HG03378 (cell line): ENCODE data around the gene TMEM106A.
"Not testable (repeated sequence)": the region's sequence is repeated elsewhere in the genome, so short reads cannot be mapped to it uniquely, and the experiment has no call there.

Experiments
- ATAC-seq: cut with Tn5 transposase; IDR thresholded peaks from one replicate; pipeline ENCODE4 v1.9.1; 2021; ENCODE audit warnings: mild to moderate bottlenecking, moderate library complexity; ENCODE audit not compliant: unreplicated experiment

TMEM106A gene

DNA sequence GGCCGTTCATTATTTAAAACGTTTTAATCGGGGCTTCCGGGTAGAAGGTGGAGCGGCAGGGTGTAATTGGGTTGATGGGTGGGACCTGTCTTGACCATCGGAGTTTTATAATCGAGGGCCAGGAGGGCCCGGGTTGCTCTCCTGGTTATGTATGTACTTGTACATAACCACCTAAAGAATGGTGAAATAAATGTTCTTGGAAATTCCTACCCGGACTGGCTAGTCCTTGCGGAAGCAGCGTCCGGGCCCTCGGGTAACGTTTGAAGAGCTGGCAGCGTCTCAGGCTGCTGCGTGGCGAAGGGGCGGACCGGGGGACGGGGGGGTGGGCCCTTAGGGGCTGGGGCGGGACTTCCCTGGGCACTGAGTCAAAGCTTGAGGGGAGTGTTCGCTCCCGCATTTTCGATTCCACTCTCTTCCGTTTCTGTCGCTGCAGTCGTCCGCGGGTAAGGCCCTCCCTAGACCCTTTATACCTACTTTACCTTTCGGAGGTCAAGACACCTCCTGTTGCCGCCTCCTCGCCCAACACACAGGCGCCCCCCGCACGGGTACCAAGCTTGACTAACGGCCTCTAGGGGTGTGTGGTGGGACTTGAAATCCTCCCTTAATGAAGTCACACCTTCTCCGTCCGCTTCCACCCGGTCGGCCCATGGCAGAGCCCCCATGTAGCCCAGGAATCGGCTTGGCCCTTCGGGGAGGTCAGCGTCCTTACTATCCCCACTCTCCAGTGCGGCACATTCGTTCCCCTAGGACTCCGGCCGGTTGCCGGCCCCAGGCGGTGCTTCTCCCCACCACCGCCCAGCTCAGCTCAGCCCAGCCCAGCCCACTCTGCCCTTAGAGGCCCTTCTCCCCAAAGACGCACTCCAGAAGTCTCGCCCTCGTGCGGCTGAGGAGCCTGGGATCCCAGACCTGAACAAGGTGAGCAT, at the start of gene TMEM106A:
TSS of gene TMEM106A (plus strand) at position 396 of the 923 bp plus-strand sequence. CDS start 1,167 bp downstream, outside the sequence.
- peak; percentile 63 for ATAC-seq

- not testable (repeated sequence) for ATAC-seq
Measured at GRCh38 chr17:43165971-43166370, 45.7 kb upstream of the TMEM106A start.

GRCh38 chr17:43169561-43170139, 42.0 kb upstream of the TMEM106A start:
- no peak for ATAC-seq

DNA sequence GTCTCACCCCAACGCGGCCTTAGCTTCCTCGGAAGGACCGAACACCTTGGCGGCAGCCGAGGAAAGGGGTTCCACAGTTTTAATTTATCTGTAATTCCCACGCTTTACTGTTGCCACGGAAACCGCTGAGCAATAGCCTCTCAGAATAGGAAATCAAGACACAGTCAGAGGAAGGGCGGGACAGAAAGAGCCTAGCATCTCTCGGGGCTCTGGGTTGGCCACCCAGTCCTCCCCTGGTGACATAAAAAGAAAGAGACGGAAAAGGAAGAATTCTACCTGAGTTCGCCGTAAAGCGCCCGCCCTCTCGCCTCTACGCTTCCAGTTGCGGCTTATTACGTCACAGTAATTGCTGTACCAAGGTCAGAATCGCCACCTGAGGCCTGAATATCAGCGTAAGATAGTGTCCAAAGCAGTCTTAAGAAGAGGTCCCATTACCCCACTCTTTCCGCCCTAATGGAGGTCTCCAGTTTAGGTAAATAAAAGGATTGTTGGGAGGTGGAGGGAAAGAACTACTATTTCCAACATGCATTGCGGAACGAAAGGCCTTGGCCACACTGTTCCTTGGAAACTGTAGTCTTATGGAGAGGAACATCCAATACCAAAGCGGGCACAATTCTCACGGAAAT, 41.4 kb upstream of the TMEM106A start:
- peak; percentile 66 for ATAC-seq

DNA sequence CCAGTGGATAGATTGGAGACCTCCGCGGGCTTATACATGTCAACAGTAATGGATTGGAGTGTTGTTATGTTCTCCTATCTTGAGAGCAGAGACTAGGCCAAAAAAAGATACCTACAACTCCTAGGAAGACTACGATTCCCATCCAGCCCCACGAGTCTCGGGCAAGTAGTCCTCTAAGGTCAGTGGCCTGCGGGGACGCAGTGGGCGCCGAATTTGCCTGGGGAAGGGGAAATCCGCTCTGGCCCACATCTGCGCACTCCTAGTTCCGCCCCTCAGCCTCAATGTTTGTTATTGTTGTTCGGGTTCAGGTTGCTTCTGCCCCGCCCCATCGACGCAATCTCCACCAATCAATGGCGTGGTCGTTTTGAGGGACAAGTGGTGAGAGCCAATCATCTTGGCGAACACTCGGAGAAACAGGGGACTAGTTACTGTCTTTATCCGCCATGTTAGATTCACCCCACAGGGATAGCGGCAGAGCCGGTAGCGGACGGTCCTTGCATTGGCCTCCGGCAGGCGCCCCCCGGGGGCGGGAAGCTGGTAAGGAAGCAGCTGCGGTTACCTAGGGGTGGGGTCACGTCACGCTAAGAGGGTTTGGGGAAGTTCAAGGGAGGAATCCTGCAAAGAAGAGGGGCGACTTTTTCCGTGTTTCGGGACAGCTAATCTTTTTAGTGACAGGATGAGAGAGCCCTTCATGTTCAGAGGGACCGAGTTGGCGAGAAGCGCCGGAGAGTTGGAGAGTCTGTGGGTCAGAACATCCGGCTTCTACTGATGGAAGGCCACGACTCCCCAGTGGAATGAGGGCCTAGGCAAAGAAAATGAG, 40.7 kb upstream of the TMEM106A start, which contains the start of gene NBR1:
TSS of gene NBR1 (plus strand) at position 449 of the 820 bp plus-strand sequence. CDS start 4,586 bp downstream, outside the sequence.
- ATAC-seq, result peak; percentile 80

DNA sequence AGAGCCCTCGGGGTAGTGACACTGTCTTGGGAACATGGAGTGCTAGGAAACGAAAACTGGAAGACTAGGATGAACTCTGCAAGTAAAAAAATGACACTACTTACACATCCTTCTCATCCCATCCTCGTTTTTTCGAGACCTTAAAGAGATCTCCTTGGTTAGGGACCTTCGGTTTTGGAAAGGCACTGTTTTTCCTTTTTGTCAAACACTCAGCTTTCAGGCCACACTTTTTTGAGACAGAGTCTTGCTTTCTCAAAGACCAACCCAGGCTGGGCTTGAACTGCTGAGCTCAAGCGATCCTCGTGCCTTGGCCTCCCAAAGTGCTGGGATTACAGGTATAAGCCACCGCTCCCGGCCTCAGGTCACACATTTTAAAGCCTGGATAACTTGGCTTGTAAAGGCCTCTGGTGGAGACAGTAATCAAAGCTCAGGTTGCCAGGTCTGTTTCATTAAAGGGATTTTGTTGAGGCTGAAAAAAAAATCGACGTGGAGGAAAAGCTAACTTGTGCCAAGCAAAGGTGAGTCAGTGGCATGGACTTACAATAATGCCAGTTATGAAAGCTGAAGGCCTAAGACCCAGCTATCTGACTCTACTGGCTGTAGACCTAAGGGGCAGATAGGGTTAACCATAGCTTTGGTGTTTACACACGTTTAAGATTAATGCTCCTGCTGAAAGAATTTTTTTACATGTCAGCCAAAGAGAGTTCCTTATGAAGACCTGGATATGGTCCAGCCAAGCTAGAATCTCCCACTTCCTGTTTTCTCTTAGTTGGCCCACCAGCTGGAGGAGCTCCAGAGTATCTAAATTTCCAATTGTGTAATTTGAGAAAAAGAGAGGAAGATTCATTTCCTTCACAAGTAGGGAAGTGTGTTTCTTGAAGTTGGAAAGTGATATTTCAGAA, 39.8 kb upstream of the TMEM106A start:
- ATAC-seq, result no peak

DNA sequence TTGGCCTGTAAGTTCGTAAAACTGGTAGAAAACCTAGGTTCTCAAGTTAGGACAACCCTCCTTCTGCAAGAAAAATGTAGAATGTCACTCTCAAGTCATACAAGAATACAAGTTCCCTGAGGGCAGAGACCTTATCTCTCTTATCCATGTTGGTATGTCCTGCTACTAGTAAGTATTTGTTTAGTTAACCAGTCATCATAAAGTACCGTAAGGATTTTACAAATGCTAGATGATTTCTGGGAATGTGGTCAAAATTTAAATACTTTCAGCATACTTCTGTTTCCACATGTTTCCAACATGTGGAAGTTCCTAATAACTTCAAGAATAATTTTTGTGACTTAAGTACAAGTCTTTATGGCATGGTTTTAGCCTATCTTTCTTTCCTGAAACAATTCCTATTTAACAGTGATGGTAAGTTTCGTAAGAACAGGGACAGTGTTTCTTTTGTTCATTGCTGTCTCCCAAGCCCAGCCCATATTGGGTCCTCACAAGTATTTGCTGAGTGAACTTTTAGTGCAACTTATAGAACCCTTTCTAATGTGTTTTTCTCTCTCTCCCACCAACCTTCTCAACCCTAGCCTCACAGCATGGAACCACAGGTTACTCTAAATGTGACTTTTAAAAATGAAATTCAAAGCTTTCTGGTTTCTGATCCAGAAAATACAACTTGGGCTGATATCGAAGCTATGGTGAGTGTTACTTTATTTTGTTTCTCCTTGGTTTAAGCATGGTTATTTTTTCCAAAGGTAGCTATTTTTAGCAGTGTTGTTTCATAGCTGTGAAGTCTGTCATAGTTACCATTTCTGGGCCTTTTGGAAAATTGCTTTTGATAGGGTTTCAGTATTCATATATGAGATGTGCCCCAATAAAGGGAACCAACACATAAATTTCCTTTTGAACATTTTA, 36.2 kb upstream of the TMEM106A start:
- no peak for ATAC-seq

- ATAC-seq, result no peak
Measured at GRCh38 chr17:43176119-43176570, 35.5 kb upstream of the TMEM106A start.

GRCh38 chr17:43183921-43184320, 27.8 kb upstream of the TMEM106A start:
- ATAC-seq, result no peak

- ATAC-seq, result not testable (repeated sequence)
Measured at GRCh38 chr17:43186656-43187055, 25.0 kb upstream of the TMEM106A start.

DNA sequence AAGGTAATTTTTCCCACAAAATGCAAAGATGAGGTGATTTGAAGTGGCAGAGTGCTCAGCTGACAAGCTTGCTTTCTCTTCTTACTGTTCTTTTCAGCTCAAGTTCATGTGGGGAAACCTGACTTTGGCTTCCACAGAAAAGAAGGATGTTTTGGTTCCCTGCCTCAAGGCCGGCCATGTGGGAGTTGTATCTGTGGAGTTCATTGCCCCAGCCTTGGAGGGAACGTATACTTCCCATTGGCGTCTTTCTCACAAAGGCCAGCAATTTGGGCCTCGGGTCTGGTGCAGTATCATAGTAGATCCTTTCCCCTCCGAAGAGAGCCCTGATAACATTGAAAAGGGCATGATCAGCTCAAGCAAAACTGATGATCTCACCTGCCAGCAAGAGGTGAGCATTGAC, 18.4 kb upstream of the TMEM106A start:
- ATAC-seq, result no peak

- no peak for ATAC-seq
Measured at GRCh38 chr17:43199633-43200032, 12.0 kb upstream of the TMEM106A start.

DNA sequence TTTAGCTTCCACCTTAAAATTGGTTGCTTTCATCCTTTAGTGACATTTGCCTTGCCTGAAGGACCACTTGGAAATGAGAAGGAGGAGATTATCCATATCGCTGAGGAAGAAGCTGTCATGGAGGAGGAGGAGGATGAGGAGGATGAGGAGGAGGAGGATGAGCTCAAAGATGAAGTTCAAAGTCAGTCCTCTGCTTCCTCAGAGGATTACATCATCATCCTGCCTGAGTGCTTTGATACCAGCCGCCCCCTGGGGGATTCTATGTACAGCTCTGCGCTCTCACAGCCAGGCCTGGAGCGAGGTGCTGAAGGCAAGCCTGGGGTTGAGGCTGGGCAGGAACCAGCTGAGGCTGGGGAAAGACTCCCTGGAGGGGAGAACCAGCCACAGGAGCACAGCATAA, 11.5 kb upstream of the TMEM106A start:
- ATAC-seq, result no peak

- ATAC-seq, result not testable (repeated sequence)
Measured at GRCh38 chr17:43203013-43203412, 8.7 kb upstream of the TMEM106A start.

GRCh38 chr17:43210576-43210975, 1.1 kb upstream of the TMEM106A start:
- ATAC-seq, result no peak

DNA sequence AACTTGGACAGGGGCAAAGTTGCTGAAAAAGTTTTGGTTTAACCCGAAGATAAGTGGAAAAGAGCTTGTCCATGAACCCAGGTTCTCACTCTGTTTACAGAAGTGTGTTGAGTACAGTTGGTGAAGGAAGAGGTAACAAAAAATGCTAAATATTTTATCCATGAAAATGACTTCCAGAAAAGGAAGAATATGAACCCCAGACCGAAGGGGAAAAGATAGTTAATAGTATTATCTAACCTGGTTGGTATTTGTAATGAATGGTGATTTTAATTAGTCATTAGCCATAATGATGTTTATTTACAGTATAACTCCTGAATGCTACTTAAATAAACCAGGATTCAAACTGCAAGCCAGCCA, 574 bp upstream of the TMEM106A start:
- ATAC-seq, result no peak

DNA sequence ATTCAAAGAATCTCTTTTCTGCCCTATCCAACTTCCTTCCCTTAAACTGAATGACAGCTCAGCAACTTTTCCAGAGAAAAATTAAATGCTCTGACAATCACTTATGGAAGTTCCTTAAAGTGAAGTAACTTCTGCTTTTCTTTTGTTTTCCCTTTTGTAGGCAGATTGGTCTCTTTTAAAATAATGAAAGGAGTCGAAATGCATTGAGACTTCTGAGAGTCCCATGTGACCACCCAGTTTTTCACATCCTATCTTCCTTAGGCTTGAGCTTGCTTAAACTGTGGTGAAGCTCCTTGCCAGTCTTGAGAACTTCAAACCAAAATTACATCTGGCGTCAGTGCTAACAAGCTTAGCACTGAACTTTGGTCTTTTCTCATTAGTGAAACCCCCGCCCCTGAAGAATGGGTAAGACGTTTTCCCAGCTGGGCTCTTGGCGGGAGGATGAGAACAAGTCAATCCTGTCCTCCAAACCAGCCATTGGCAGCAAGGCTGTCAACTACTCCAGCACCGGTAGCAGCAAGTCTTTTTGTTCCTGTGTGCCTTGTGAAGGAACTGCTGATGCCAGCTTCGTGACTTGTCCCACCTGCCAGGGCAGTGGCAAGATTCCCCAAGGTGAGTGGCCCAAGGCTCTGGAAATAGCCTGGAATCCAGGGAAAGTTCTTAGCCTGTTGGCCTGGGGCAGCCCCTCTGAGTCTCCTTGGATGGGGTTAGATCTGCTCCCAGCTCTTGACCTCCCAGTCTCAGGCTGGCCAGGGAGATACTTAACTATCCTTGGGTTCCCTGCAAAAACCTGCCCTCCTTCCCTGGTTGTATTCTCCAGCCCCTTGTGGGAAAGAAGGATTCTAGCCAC, 1.2 kb downstream of the TMEM106A start:
- ATAC-seq, result no peak

GRCh38 chr17:43213545-43213944, 1.9 kb downstream of the TMEM106A start:
- no peak for ATAC-seq
